ENCODE measurements around the gene SPATA45. TPM values are rescaled to one million over a fixed set of nuclear protein-coding genes. Genes with fewer than 3 reads are reported as not detected.
"Not testable (repeated sequence)": the region's sequence is repeated elsewhere in the genome, so short reads cannot be mapped to it uniquely, and the experiment has no call there.

The SPATA45 gene
- total and polyA plus RNA-seq, 4 donors = 0.78 TPM; not detected in 3

GRCh38 chr1:212844521-212844920, 2.9 kb downstream of the SPATA45 start:
- ATAC-seq (ENCODE audit: low FRiP score); H3K36me3 ChIP-seq (ENCODE audit: control insufficient read depth in 1 of 2, insufficient read depth in 2 of 2, low read length in 1 of 2); H3K27ac ChIP-seq (ENCODE audit: low read depth in 1 of 2, low read length in 2 of 2); H3K4me3 ChIP-seq (ENCODE audit: low read length in 2 of 2); H3K9me3 ChIP-seq (ENCODE audit: control insufficient read depth, low read length); DNase-seq; intact Hi-C loops (cut with DNase I); H3K4me1 ChIP-seq (ENCODE audit: control insufficient read depth in 1 of 2, insufficient read depth in 2 of 2, low read length in 2 of 2); H3K27me3 ChIP-seq (ENCODE audit: control insufficient read depth in 1 of 2, insufficient read depth in 2 of 2, low read length in 1 of 2): not testable (repeated sequence)
- WGBS, 2 donors = 84% methylated on average over 3 of the region's 3 CpGs

DNA sequence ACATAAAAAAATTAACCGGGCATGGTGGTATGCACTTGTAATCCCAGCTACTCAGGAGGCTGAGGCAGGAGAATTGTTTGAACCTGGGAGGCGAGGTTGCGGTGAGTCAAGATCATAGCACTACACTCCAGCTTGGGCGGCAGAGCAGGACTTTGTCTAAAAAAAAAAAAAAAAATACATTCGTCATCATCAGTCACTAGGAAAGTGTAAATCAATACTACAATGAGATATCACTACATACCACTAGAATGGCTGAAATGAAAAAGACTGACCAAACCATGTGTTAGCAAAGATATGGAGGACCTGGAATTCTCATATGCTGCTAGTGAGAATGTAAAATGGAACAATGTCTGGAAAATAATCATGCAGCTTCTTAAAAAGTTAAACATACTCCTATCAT, 9.3 kb downstream of the SPATA45 start:
- no peaks in the 10 kb centered on the region for H3K4me1 ChIP-seq (ENCODE audit: control insufficient read depth in 1 of 2, insufficient read depth in 2 of 2, low read length in 2 of 2)
- intact Hi-C loops (cut with DNase I) = no loop called here
- 91 to 93% methylated on average over 5 of the region's 5 CpGs for WGBS, 2 donors
- no peaks in the 10 kb centered on the region for H3K36me3 ChIP-seq (ENCODE audit: control insufficient read depth in 1 of 2, insufficient read depth in 2 of 2, low read length in 1 of 2)
- no peaks in the 10 kb centered on the region for H3K9me3 ChIP-seq (ENCODE audit: control insufficient read depth, low read length)
- H3K27me3 ChIP-seq (ENCODE audit: control insufficient read depth in 1 of 2, insufficient read depth in 2 of 2, low read length in 1 of 2) = no peaks in the 10 kb centered on the region
- no peak overlapping the region for H3K4me3 ChIP-seq (ENCODE audit: low read length in 2 of 2)
- DNase-seq (no peak), ATAC-seq (ENCODE audit: low FRiP score) (no peak)
- no peak overlapping the region for H3K27ac ChIP-seq (ENCODE audit: low read depth in 1 of 2, low read length in 2 of 2)

GRCh38 chr1:212833211-212834207, 13.9 kb downstream of the SPATA45 start:
- H3K36me3 ChIP-seq (ENCODE audit: control insufficient read depth in 1 of 2, insufficient read depth in 2 of 2, low read length in 1 of 2); ATAC-seq (ENCODE audit: low FRiP score); H3K9me3 ChIP-seq (ENCODE audit: control insufficient read depth, low read length); H3K4me3 ChIP-seq (ENCODE audit: low read length in 2 of 2); H3K27me3 ChIP-seq (ENCODE audit: control insufficient read depth in 1 of 2, insufficient read depth in 2 of 2, low read length in 1 of 2); intact Hi-C loops (cut with DNase I); H3K4me1 ChIP-seq (ENCODE audit: control insufficient read depth in 1 of 2, insufficient read depth in 2 of 2, low read length in 2 of 2); DNase-seq; H3K27ac ChIP-seq (ENCODE audit: low read depth in 1 of 2, low read length in 2 of 2): not testable (repeated sequence)
- 84% methylated on average over 8 of the region's 8 CpGs for WGBS, 2 donors

DNA sequence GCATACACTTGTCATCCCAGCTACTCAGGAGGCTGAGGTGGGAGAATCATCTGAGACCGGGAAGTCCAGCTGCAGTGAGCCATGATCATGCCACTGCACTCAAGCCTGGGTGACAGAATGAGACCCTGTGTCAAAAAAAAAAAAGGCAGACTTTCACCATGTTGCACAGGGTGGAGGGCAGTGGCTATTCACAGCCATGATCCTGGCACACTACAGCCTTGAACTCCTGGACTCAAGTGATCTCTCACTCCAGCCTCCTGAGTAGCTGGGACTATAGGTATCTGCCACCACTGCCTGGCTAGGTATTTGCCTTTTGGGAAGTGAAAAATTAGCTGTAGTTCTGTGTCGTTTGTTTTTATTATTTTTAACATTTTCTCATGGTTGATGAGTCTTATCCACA, 19.1 kb downstream of the SPATA45 start:
- intact Hi-C loops (cut with DNase I) = no loop called here
- Histone ChIP-seq H3K27me3 (ENCODE audit: control insufficient read depth in 1 of 2, insufficient read depth in 2 of 2, low read length in 1 of 2) (no peaks in the 10 kb centered on the region), H3K36me3 (ENCODE audit: control insufficient read depth in 1 of 2, insufficient read depth in 2 of 2, low read length in 1 of 2) (no peaks in the 10 kb centered on the region), H3K4me3 (ENCODE audit: low read length in 2 of 2) (no peak overlapping the region), H3K9me3 (ENCODE audit: control insufficient read depth, low read length) (peaks cover 4% of the 10 kb centered on the region), H3K4me1 (ENCODE audit: control insufficient read depth in 1 of 2, insufficient read depth in 2 of 2, low read length in 2 of 2) (no peaks in the 10 kb centered on the region), H3K27ac (ENCODE audit: low read depth in 1 of 2, low read length in 2 of 2) (no peak overlapping the region)
- DNase-seq (no peak), ATAC-seq (ENCODE audit: low FRiP score) (no peak)
- WGBS, 2 donors = 58 to 74% methylated on average over 2 of the region's 2 CpGs

GRCh38 chr1:212827831-212828278, 19.6 kb downstream of the SPATA45 start:
- DNase-seq = no peak
- intact Hi-C loops (cut with DNase I) = no loop called here
- Histone ChIP-seq H3K27ac (ENCODE audit: low read depth in 1 of 2, low read length in 2 of 2) (no peak overlapping the region), H3K36me3 (ENCODE audit: control insufficient read depth in 1 of 2, insufficient read depth in 2 of 2, low read length in 1 of 2) (no peaks in the 10 kb centered on the region), H3K4me3 (ENCODE audit: low read length in 2 of 2) (no peak overlapping the region), H3K4me1 (ENCODE audit: control insufficient read depth in 1 of 2, insufficient read depth in 2 of 2, low read length in 2 of 2) (no peaks in the 10 kb centered on the region), H3K9me3 (ENCODE audit: control insufficient read depth, low read length) (peaks cover 4% of the 10 kb centered on the region), H3K27me3 (ENCODE audit: control insufficient read depth in 1 of 2, insufficient read depth in 2 of 2, low read length in 1 of 2) (no peaks in the 10 kb centered on the region)
- no peak for ATAC-seq (ENCODE audit: low FRiP score)
- WGBS, 2 donors = 80 to 87% methylated on average over 5 of the region's 5 CpGs

- DNase-seq (no peak), ATAC-seq (ENCODE audit: low FRiP score) (no peak)
- H3K36me3 ChIP-seq (ENCODE audit: control insufficient read depth in 1 of 2, insufficient read depth in 2 of 2, low read length in 1 of 2) = no peaks in the 10 kb centered on the region
- intact Hi-C loops (cut with DNase I) = no loop called here
- 95 to 100% methylated on average over 4 of the region's 4 CpGs for WGBS, 2 donors
- H3K27ac ChIP-seq (ENCODE audit: low read depth in 1 of 2, low read length in 2 of 2) = no peak overlapping the region
- no peaks in the 10 kb centered on the region for H3K27me3 ChIP-seq (ENCODE audit: control insufficient read depth in 1 of 2, insufficient read depth in 2 of 2, low read length in 1 of 2)
- no peak overlapping the region for H3K4me3 ChIP-seq (ENCODE audit: low read length in 2 of 2)
- H3K4me1 ChIP-seq (ENCODE audit: control insufficient read depth in 1 of 2, insufficient read depth in 2 of 2, low read length in 2 of 2) = no peaks in the 10 kb centered on the region
- H3K9me3 ChIP-seq (ENCODE audit: control insufficient read depth, low read length) = peaks cover 4% of the 10 kb centered on the region
These were observed 20.2 kb downstream of the SPATA45 start for GRCh38 chr1:212827171-212827776.

- ATAC-seq (ENCODE audit: low FRiP score) (no peak), DNase-seq (no peak)
- Histone ChIP-seq H3K27me3 (ENCODE audit: control insufficient read depth in 1 of 2, insufficient read depth in 2 of 2, low read length in 1 of 2) (no peaks in the 10 kb centered on the region), H3K4me1 (ENCODE audit: control insufficient read depth in 1 of 2, insufficient read depth in 2 of 2, low read length in 2 of 2) (no peaks in the 10 kb centered on the region), H3K9me3 (ENCODE audit: control insufficient read depth, low read length) (peaks cover 4% of the 10 kb centered on the region), H3K36me3 (ENCODE audit: control insufficient read depth in 1 of 2, insufficient read depth in 2 of 2, low read length in 1 of 2) (no peaks in the 10 kb centered on the region), H3K4me3 (ENCODE audit: low read length in 2 of 2) (no peak overlapping the region), H3K27ac (ENCODE audit: low read depth in 1 of 2, low read length in 2 of 2) (no peak overlapping the region)
- WGBS, 2 donors = 92 to 95% methylated on average over 6 of the region's 6 CpGs
- intact Hi-C loops (cut with DNase I) = no loop called here
These were observed 21.5 kb downstream of the SPATA45 start for GRCh38 chr1:212825798-212826452.

DNA sequence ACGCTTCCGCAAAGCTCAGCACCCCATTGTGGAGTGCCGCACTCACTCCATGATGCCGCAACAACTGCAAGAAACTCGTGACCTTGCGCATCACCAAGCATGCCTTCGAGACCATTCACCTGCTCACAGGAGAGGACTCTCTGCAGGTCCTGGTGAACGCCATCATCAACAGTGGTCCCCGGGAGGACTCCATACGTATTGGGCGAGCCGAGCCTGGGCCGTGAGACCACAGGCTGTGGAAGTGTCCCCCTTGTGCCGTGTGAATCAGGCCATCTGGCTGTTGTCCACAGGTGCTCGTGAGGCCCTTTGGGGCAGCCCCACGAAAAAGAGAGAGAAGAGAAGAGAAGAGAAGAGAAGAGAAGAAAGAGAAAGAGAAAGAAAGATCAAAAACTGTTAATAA, 23.2 kb downstream of the SPATA45 start:
- 95 to 96% methylated on average over 16 of the region's 16 CpGs for WGBS, 2 donors
- peaks cover 4% of the 10 kb centered on the region for H3K9me3 ChIP-seq (ENCODE audit: control insufficient read depth, low read length)
- no peaks in the 10 kb centered on the region for H3K36me3 ChIP-seq (ENCODE audit: control insufficient read depth in 1 of 2, insufficient read depth in 2 of 2, low read length in 1 of 2)
- ATAC-seq (ENCODE audit: low FRiP score) = no peak
- H3K27me3 ChIP-seq (ENCODE audit: control insufficient read depth in 1 of 2, insufficient read depth in 2 of 2, low read length in 1 of 2) = no peaks in the 10 kb centered on the region
- no peak overlapping the region for H3K27ac ChIP-seq (ENCODE audit: low read depth in 1 of 2, low read length in 2 of 2)
- DNase-seq = no peak
- no peaks in the 10 kb centered on the region for H3K4me1 ChIP-seq (ENCODE audit: control insufficient read depth in 1 of 2, insufficient read depth in 2 of 2, low read length in 2 of 2)
- intact Hi-C loops (cut with DNase I) = no loop called here
- H3K4me3 ChIP-seq (ENCODE audit: low read length in 2 of 2) = no peak overlapping the region
